Muscle layer of colon (tissue), 2 donors: ENCODE measurements around the gene XXYLT1.

Experiments
- H3K27ac ChIP-seq: one replicate; pipeline ENCODE4 v1.7.0; 2013; ENCODE audit warnings: low read depth, mild to moderate bottlenecking, low read length, moderate library complexity
- H3K27me3 ChIP-seq, 2 donors: one replicate each; pipeline ENCODE4 v1.7.0; 2013; ENCODE audit warnings: low read length in 2 of 2, mild to moderate bottlenecking in 2 of 2; ENCODE audit not compliant: insufficient read depth in 2 of 2, control insufficient read depth in 1 of 2
- H3K36me3 ChIP-seq: one replicate; pipeline ENCODE4 v1.7.0; 2013; ENCODE audit warnings: mild to moderate bottlenecking, low read length; ENCODE audit not compliant: insufficient read depth
- H3K4me1 ChIP-seq: one replicate; pipeline ENCODE4 v1.7.0; 2013; ENCODE audit warnings: mild to moderate bottlenecking, low read length; ENCODE audit not compliant: insufficient read depth
- H3K4me3 ChIP-seq, 2 donors: one replicate each; pipeline ENCODE4 v1.7.0; 2013; ENCODE audit warnings: low read length in 2 of 2, low read depth in 1 of 2, mild to moderate bottlenecking in 1 of 2, moderate library complexity in 1 of 2
- H3K9ac ChIP-seq: one replicate; pipeline ENCODE4 v1.7.0; 2013; ENCODE audit warnings: low read length
- H3K9me3 ChIP-seq: one replicate; pipeline ENCODE4 v1.7.0; 2013; ENCODE audit warnings: mild to moderate bottlenecking, low read length
- donor health status: abdominal sarcoma.
- donor health status: Adenocarcinoma of cecum.

Gene XXYLT1

GRCh38 chr3:195073866-195074860, 196.8 kb downstream of the XXYLT1 start:
- Histone ChIP-seq H3K9me3 (no peaks in the 10 kb centered on the region), H3K9ac (no peak overlapping the region), H3K4me1 (no peaks in the 10 kb centered on the region), H3K27ac (no peak overlapping the region), H3K27me3 (no peaks in the 10 kb centered on the region), H3K36me3 (peaks cover 5% of the 10 kb centered on the region), H3K4me3 (no peak overlapping the region)

GRCh38 chr3:195072916-195073564, 197.9 kb downstream of the XXYLT1 start:
- H3K36me3 ChIP-seq = peaks cover 12% of the 10 kb centered on the region
- H3K4me1 ChIP-seq = no peaks in the 10 kb centered on the region
- H3K27me3 ChIP-seq = no peaks in the 10 kb centered on the region
- no peak overlapping the region for H3K27ac ChIP-seq
- H3K4me3 ChIP-seq = no peak overlapping the region
- no peak overlapping the region for H3K9ac ChIP-seq
- no peaks in the 10 kb centered on the region for H3K9me3 ChIP-seq

- Histone ChIP-seq H3K9ac (no peak overlapping the region), H3K27me3 (no peaks in the 10 kb centered on the region), H3K4me1 (no peaks in the 10 kb centered on the region), H3K36me3 (peaks cover 12% of the 10 kb centered on the region), H3K9me3 (no peaks in the 10 kb centered on the region), H3K4me3 (no peak overlapping the region), H3K27ac (no peak overlapping the region)
Measured at GRCh38 chr3:195071916-195072820, 198.8 kb downstream of the XXYLT1 start.

DNA sequence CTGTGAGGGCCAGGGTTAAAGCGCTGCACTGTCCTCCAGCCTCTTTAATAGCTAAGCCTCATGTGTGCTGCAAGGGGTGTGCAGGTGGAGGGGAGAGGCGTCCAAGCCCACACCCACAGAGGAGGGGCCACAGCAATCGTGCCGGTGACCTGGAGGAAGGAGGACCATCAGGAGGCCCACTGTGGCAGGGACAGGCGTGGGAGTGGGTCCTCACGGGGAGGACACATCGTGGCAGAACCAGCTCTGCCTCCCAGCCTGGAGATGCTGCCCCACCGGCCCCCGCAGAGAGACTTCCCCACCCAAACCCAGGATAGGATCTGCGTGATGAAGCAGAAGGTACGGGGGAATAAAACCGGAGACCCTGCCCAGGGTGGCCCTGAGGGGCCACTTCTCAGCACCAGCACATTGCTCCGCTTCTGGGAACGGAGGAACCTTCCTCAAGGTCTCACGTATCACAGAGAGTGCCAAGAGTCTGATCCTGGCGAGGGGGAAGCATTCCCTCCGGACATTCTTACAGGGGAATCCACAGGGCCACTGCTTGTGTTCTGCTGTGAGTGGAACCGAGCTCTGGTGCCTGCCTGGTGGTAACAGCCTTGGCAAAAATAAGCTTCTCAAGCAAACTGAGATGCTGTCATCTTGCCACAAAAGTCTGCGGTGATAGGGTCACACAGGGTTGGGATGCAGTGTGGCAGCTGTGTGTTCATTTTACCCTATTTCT, 199.8 kb downstream of the XXYLT1 start:
- Histone ChIP-seq H3K36me3 (peaks cover 12% of the 10 kb centered on the region), H3K27ac (no peak overlapping the region), H3K9me3 (no peaks in the 10 kb centered on the region), H3K4me3 (no peak overlapping the region), H3K9ac (no peak overlapping the region), H3K4me1 (no peaks in the 10 kb centered on the region), H3K27me3 (no peaks in the 10 kb centered on the region)

DNA sequence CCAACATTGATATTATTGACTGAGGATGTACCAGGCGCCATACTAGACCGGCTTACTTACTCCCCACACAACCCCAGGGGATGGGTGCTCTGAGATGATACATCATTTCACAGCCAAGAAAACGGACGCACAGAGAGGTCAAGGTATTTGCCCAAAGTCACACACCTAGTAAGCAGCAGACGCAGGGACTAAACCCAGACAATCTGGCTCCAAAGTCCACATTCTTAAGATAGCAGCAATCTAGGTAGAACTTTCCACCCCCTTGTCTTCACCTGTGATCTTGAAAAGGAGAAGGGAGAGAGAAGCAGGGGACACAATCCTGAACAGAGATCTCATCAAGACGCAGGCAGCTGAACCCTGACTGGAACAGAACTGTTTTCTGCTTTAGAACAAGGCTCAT, 200.6 kb downstream of the XXYLT1 start:
- H3K36me3 ChIP-seq = peaks cover 12% of the 10 kb centered on the region
- H3K27ac ChIP-seq = no peak overlapping the region
- H3K9ac ChIP-seq = no peak overlapping the region
- no peaks in the 10 kb centered on the region for H3K9me3 ChIP-seq
- no peaks in the 10 kb centered on the region for H3K27me3 ChIP-seq
- no peak overlapping the region for H3K4me3 ChIP-seq
- no peaks in the 10 kb centered on the region for H3K4me1 ChIP-seq

- Histone ChIP-seq H3K9ac (no peak overlapping the region), H3K4me3 (no peak overlapping the region), H3K27ac (no peak overlapping the region), H3K27me3 (no peaks in the 10 kb centered on the region), H3K36me3 (peaks cover 12% of the 10 kb centered on the region), H3K4me1 (peaks cover under 1% of the 10 kb centered on the region), H3K9me3 (no peaks in the 10 kb centered on the region)
Measured at GRCh38 chr3:195069501-195070251, 201.3 kb downstream of the XXYLT1 start.

- Histone ChIP-seq H3K9ac (no peak overlapping the region), H3K36me3 (peaks cover 12% of the 10 kb centered on the region), H3K4me3 (no peak overlapping the region), H3K9me3 (no peaks in the 10 kb centered on the region), H3K4me1 (peaks cover 14% of the 10 kb centered on the region), H3K27ac (no peak overlapping the region), H3K27me3 (no peaks in the 10 kb centered on the region)
Measured at GRCh38 chr3:195068084-195069080, 202.6 kb downstream of the XXYLT1 start.

DNA sequence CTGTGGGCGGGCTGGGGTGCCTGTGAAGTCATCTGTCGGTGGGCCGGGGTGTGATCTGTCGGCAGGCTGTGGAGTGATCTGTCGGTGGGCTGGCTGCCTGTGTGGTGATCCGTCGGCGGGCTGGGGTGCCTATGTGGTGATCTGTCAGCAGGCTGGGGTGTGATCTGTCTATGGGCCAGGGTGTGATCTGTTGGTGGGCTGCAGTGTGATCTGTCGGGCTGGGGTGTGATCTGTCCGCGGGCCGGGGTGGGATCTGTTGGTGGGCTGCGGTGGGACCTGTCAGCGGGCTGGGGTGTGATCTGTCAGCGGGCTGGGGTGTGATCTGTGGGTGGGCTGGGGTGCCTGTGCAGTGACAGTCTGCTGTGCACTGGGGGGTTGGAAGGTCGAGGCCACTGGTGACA, 204.5 kb downstream of the XXYLT1 start:
- no peaks in the 10 kb centered on the region for H3K9me3 ChIP-seq
- peaks cover 18% of the 10 kb centered on the region for H3K4me1 ChIP-seq
- peaks cover 12% of the 10 kb centered on the region for H3K36me3 ChIP-seq
- no peak overlapping the region for H3K27ac ChIP-seq
- H3K9ac ChIP-seq = no peak overlapping the region
- H3K27me3 ChIP-seq = no peaks in the 10 kb centered on the region
- no peak overlapping the region for H3K4me3 ChIP-seq

- Histone ChIP-seq H3K27me3 (no peaks in the 10 kb centered on the region), H3K36me3 (peaks cover 12% of the 10 kb centered on the region), H3K4me1 (peaks cover 18% of the 10 kb centered on the region), H3K27ac (no peak overlapping the region), H3K9me3 (no peaks in the 10 kb centered on the region), H3K4me3 (no peak overlapping the region), H3K9ac (no peak overlapping the region)
Measured at GRCh38 chr3:195065864-195066185, 205.1 kb downstream of the XXYLT1 start.
